Endodermal cell (in vitro differentiated cells): Measurements from ENCODE around the gene CACNA1E. TPM values are rescaled to one million over a fixed set of nuclear protein-coding genes. Genes with fewer than 3 reads are reported as not detected.

ENCODE experiments used
- DNase-seq: peaks from one replicate; pipeline ENCODE4 v3.0.0-alpha.2; 2017
- H3K27ac ChIP-seq: 2 replicates; pipeline ENCODE4 v1.5.1; 2013; ENCODE audit warnings: mild to moderate bottlenecking, low read depth, low read length, moderate library complexity
- H3K27me3 ChIP-seq: 2 replicates; pipeline ENCODE4 v1.6.1; 2013; ENCODE audit warnings: mild to moderate bottlenecking, low read length, moderate library complexity; ENCODE audit not compliant: insufficient read depth, control insufficient read depth, poor library complexity, severe bottlenecking
- H3K36me3 ChIP-seq: 2 replicates; pipeline ENCODE4 v1.7.0; 2013; ENCODE audit warnings: mild to moderate bottlenecking, low read length, moderate library complexity; ENCODE audit not compliant: control insufficient read depth, insufficient read depth
- H3K4me1 ChIP-seq: one replicate; pipeline ENCODE4 v1.7.0; 2013; ENCODE audit warnings: low read length; ENCODE audit not compliant: control insufficient read depth, insufficient read depth
- H3K4me3 ChIP-seq: 2 replicates; pipeline ENCODE4 v1.5.1; 2013; ENCODE audit warnings: mild to moderate bottlenecking, low read length, moderate library complexity
- H3K9ac ChIP-seq: 2 replicates; pipeline ENCODE4 v1.6.1; 2013; ENCODE audit warnings: mild to moderate bottlenecking, low read length, moderate library complexity; ENCODE audit not compliant: poor library complexity, severe bottlenecking; ENCODE audit errors: extremely low read depth
- H3K9me3 ChIP-seq: 2 replicates; pipeline ENCODE4 v1.6.1; 2013; ENCODE audit warnings: mild to moderate bottlenecking, low read length, moderate library complexity; ENCODE audit not compliant: control insufficient read depth
- H3K27ac Mint-ChIP-seq: 2 replicates; pipeline ENCODE4 v1.8.0; 2020; ENCODE audit warnings: mixed read lengths
- H3K27me3 Mint-ChIP-seq: 2 replicates; pipeline ENCODE4 v1.8.0; 2021; ENCODE audit warnings: mild to moderate bottlenecking, mixed read lengths; ENCODE audit not compliant: insufficient read depth
- H3K36me3 Mint-ChIP-seq: 2 replicates; pipeline ENCODE4 v1.8.0; 2020; ENCODE audit warnings: low read depth, mixed read lengths
- H3K4me1 Mint-ChIP-seq: 2 replicates; pipeline ENCODE4 v1.8.0; 2020; ENCODE audit warnings: mixed read lengths
- H3K4me3 Mint-ChIP-seq: 2 replicates; pipeline ENCODE4 v1.8.0; 2020; ENCODE audit warnings: mild to moderate bottlenecking, moderate library complexity, mixed read lengths
- H3K9me3 Mint-ChIP-seq: 2 replicates; pipeline ENCODE4 v1.8.0; 2020; ENCODE audit warnings: mild to moderate bottlenecking, mixed read lengths
- WGBS, 2 experiments: methylation state at CpG; one replicate each; pipeline versions ENCODE4 v1.1.5 to v1.1.7; 2013; ENCODE audit warnings: missing lambda C conversion rate in 2 of 2, mixed read lengths in 1 of 2; ENCODE audit not compliant: insufficient coverage in 1 of 2, insufficient read length in 1 of 2; 5-methylcytosine and 5-hydroxymethylcytosine counted together
- total RNA-seq, 2 donors: library from RNA; stranded (reverse); fragmentation: NEBNext Ultra II Directional in 1 of 2; extraction: Animal tissue kit (Norgen Biotek cat#: 25700) in 1 of 2; gene quantifications; 2 replicates in 1 of 2; 3 replicates in 1 of 2; pipeline ENCODE4 v1.2.1, GENCODE V29; 2021
- TF ChIP-seq, protein P1 (sequence below): fragments of 200-600 bp; sonication (generic); conservative IDR thresholded peaks from 2 replicates; pipeline ENCODE4 v1.5.0; 2021; ENCODE audit warnings: antibody characterized with exemption, mild to moderate bottlenecking

The CACNA1E gene
- total RNA-seq, 2 donors from 2014 or later: 4.7 to 5.8 TPM

DNA sequence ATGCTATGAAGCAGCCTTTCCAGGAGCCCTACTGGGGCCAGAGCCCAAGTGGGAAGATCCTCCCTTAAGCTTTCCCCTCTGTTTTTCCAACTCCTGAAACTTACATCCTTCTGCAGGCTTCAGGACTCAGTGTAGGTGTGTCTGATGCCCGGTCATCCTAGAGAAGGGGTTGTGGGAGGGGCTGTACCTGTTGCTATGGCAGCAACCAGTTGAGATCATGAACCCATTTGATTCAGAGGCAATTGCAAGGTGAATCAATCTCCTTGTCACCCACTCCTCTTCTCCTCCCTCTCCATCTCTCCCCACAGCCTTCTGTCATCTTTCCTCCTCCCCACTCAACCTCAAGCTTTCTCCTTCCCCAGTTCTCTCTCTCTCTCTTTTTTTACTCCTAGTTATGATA, 151.8 kb downstream of the CACNA1E start:
- Mint-ChIP-seq H3K36me3 (no peaks in the 10 kb centered on the region), H3K27me3 (peaks cover 96% of the 10 kb centered on the region), H3K4me1 (peaks cover 17% of the 10 kb centered on the region), H3K27ac (no peak overlapping the region), H3K9me3 (no peaks in the 10 kb centered on the region), H3K4me3 (no peak overlapping the region)
- no peak for DNase-seq
- Histone ChIP-seq H3K9me3 (peaks cover 6% of the 10 kb centered on the region), H3K4me3 (no peak overlapping the region), H3K9ac (no peak overlapping the region), H3K27me3 (peaks cover 97% of the 10 kb centered on the region), H3K36me3 (no peaks in the 10 kb centered on the region), H3K4me1 (no peaks in the 10 kb centered on the region), H3K27ac (no peak overlapping the region)
- TF ChIP-seq, protein P1, sequence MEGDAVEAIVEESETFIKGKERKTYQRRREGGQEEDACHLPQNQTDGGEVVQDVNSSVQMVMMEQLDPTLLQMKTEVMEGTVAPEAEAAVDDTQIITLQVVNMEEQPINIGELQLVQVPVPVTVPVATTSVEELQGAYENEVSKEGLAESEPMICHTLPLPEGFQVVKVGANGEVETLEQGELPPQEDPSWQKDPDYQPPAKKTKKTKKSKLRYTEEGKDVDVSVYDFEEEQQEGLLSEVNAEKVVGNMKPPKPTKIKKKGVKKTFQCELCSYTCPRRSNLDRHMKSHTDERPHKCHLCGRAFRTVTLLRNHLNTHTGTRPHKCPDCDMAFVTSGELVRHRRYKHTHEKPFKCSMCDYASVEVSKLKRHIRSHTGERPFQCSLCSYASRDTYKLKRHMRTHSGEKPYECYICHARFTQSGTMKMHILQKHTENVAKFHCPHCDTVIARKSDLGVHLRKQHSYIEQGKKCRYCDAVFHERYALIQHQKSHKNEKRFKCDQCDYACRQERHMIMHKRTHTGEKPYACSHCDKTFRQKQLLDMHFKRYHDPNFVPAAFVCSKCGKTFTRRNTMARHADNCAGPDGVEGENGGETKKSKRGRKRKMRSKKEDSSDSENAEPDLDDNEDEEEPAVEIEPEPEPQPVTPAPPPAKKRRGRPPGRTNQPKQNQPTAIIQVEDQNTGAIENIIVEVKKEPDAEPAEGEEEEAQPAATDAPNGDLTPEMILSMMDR: no peak
- 38% methylated on average over 1 of the region's 1 CpG; no CpG with 5 or more reads in 1 of the 2 experiments for WGBS, 2 experiments

- no peak overlapping the region for H3K27ac Mint-ChIP-seq
- no peak overlapping the region for H3K4me3 Mint-ChIP-seq
- no peaks in the 10 kb centered on the region for H3K4me1 ChIP-seq
- peaks cover 97% of the 10 kb centered on the region for H3K27me3 ChIP-seq
- no peak overlapping the region for H3K4me3 ChIP-seq
- no peaks in the 10 kb centered on the region for H3K36me3 ChIP-seq
- H3K9ac ChIP-seq: no peak overlapping the region
- H3K4me1 Mint-ChIP-seq: peaks cover 17% of the 10 kb centered on the region
- H3K9me3 ChIP-seq: peaks cover 15% of the 10 kb centered on the region
- no peaks in the 10 kb centered on the region for H3K9me3 Mint-ChIP-seq
- no peak overlapping the region for H3K27ac ChIP-seq
- no peak for DNase-seq
- H3K27me3 Mint-ChIP-seq: peaks cover 98% of the 10 kb centered on the region
- no peaks in the 10 kb centered on the region for H3K36me3 Mint-ChIP-seq
- TF ChIP-seq, protein P1: no peak
Measured at GRCh38 chr1:181637998-181638397, 154.7 kb downstream of the CACNA1E start.

DNA sequence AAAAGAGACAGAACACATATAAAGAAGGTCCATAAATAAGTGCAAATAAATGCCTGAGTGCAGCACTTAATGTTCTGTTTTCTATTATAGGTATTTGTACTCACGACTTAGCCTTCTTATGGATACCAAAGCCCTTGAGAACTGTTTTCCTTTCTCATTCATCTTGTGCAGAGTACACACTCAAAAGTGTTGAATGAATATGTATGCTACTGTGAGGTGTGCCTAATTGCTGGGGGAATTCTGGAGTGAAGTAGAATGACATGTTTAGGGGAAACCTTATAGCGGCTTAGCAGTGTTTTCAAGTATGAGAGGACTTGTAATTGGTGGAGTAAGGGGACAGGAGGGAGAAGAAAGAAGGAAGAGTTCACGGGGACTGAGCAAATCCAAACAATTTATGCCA, 157.6 kb downstream of the CACNA1E start:
- peaks cover 98% of the 10 kb centered on the region for H3K27me3 Mint-ChIP-seq
- H3K4me1 Mint-ChIP-seq: peaks cover 17% of the 10 kb centered on the region
- 92 to 100% methylated on average over 1 to 3 of the region's 3 CpGs for WGBS, 2 experiments

More for the DNA sequence above, 157.6 kb downstream of the CACNA1E start:
- Histone ChIP-seq H3K27me3 (peaks cover 97% of the 10 kb centered on the region), H3K4me3 (no peak overlapping the region), H3K9me3 (peaks cover 15% of the 10 kb centered on the region), H3K36me3 (no peaks in the 10 kb centered on the region), H3K9ac (no peak overlapping the region), H3K27ac (no peak overlapping the region), H3K4me1 (no peaks in the 10 kb centered on the region)
- DNase-seq: no peak
- H3K9me3 Mint-ChIP-seq: no peaks in the 10 kb centered on the region
- H3K36me3 Mint-ChIP-seq: no peaks in the 10 kb centered on the region
- TF ChIP-seq, protein P1: no peak
- no peak overlapping the region for H3K4me3 Mint-ChIP-seq
- H3K27ac Mint-ChIP-seq: no peak overlapping the region
